IMR-90 (cell line): ENCODE data around the gene PRB3. TPM values are rescaled to one million over a fixed set of nuclear protein-coding genes. Genes with fewer than 3 reads are reported as not detected.

ENCODE experiments used
- ATAC-seq: fragments of 200-7000 bp; cut with Tn5 transposase; 2 replicates; pipeline ENCODE4 v1.9.1; 2020; ENCODE audit warnings: low read depth, mild to moderate bottlenecking, moderate library complexity
- BruUV-seq: library from RNA; stranded (reverse); fragments of 400-500 nt; replicated peaks from 2 replicates; lab custom pipeline; 2021; lab: Mats Ljungman, UMichigan
- CTCF ChIA-PET: fragments of 300-600 bp; formaldehyde crosslinking; extraction: SDS; loops from one replicate; lab custom pipeline; 2021; ENCODE audit warnings: antibody characterized with exemption; lab: Yijun Ruan, JAX
- POLR2A ChIA-PET: fragments of 300-600 bp; sonication (Branson Sonifier 250); formaldehyde crosslinking; loops from one replicate; lab custom pipeline; 2022; ENCODE audit warnings: antibody characterized with exemption; ENCODE audit not compliant: unreplicated experiment; lab: Charles Lee
- DNase-seq: peaks from one replicate; pipeline ENCODE4 v3.0.0; 2013
- H2AFZ ChIP-seq: replicated peaks from 2 replicates; pipeline ENCODE3; 2013; ENCODE audit warnings: low read length, mild to moderate bottlenecking; ENCODE audit not compliant: poor library complexity
- H2AK5ac ChIP-seq: 2 replicates; pipeline ENCODE4 v1.6.1; 2013; ENCODE audit warnings: low read depth, low read length, inconsistent platforms
- H2AK9ac ChIP-seq: replicated peaks from 2 replicates; pipeline ENCODE3; 2013; ENCODE audit warnings: mild to moderate bottlenecking, low read depth, low read length, moderate library complexity; ENCODE audit not compliant: poor library complexity
- H2BK120ac ChIP-seq: 2 replicates; pipeline ENCODE4 v1.6.1; 2013; ENCODE audit warnings: low read depth, low read length, inconsistent platforms
- H2BK15ac ChIP-seq: 3 replicates; pipeline ENCODE4 v1.6.1; 2013; ENCODE audit warnings: low read depth, low read length, inconsistent platforms
- H2BK20ac ChIP-seq: 2 replicates; pipeline ENCODE4 v1.6.1; 2013; ENCODE audit warnings: low read depth, mild to moderate bottlenecking, inconsistent platforms, low read length, moderate library complexity
- H2BK5ac ChIP-seq: 2 replicates; pipeline ENCODE4 v1.6.1; 2013; ENCODE audit warnings: mild to moderate bottlenecking, low read depth, low read length, inconsistent platforms; ENCODE audit not compliant: poor library complexity, severe bottlenecking
- H3K14ac ChIP-seq: replicated peaks from 2 replicates; pipeline ENCODE4 v1.6.1; 2013; ENCODE audit warnings: low read depth, low read length, inconsistent platforms
- H3K18ac ChIP-seq: 2 replicates; pipeline ENCODE4 v1.6.1; 2013; ENCODE audit warnings: low read depth, low read length, control low read depth
- H3K23ac ChIP-seq: 2 replicates; pipeline ENCODE4 v1.6.1; 2013; ENCODE audit warnings: low read depth, low read length, inconsistent platforms
- H3K27ac ChIP-seq: 2 replicates; pipeline ENCODE4 v1.5.1; 2013; ENCODE audit warnings: mild to moderate bottlenecking, control low read depth, low read length; ENCODE audit not compliant: insufficient read depth
- H3K27me3 ChIP-seq: 2 replicates; pipeline ENCODE4 v1.6.1; 2013; ENCODE audit warnings: low read length; ENCODE audit not compliant: control insufficient read depth, insufficient read depth
- H3K36me3 ChIP-seq: 2 replicates; pipeline ENCODE4 v1.6.1; 2013; ENCODE audit warnings: low read length, mixed read lengths; ENCODE audit not compliant: control insufficient read depth, insufficient read depth
- H3K4ac ChIP-seq: 2 replicates; pipeline ENCODE4 v1.6.1; 2013; ENCODE audit warnings: low read depth, low read length, inconsistent platforms
- H3K4me1 ChIP-seq: 2 replicates; pipeline ENCODE4 v1.6.1; 2013; ENCODE audit warnings: low read length, mixed read lengths; ENCODE audit not compliant: control insufficient read depth, insufficient read depth
- H3K4me2 ChIP-seq: 2 replicates; pipeline ENCODE4 v1.6.1; 2013; ENCODE audit warnings: low read depth, mild to moderate bottlenecking, control low read depth, low read length, moderate library complexity
- H3K4me3 ChIP-seq: 2 replicates; pipeline ENCODE4 v1.5.1; 2013; ENCODE audit warnings: low read depth, mild to moderate bottlenecking, control low read depth, low read length, moderate library complexity; ENCODE audit not compliant: insufficient read depth
- H3K56ac ChIP-seq: 2 replicates; pipeline ENCODE4 v1.6.1; 2013; ENCODE audit warnings: low read length, inconsistent platforms; ENCODE audit not compliant: insufficient read depth; ENCODE audit errors: extremely low read depth
- H3K79me1 ChIP-seq, 2 experiments: 2 replicates each; pipeline ENCODE4 v1.6.1; 2013; ENCODE audit warnings: low read length in 2 of 2, inconsistent platforms in 1 of 2, low read depth in 1 of 2
- H3K9ac ChIP-seq: 2 replicates; pipeline ENCODE4 v1.6.1; 2013; ENCODE audit warnings: low read depth, low read length, control low read depth
- H3K9me1 ChIP-seq: 2 replicates; pipeline ENCODE4 v1.6.1; 2013; ENCODE audit warnings: low read length, inconsistent platforms; ENCODE audit not compliant: insufficient read depth
- H3K9me3 ChIP-seq: 2 replicates; pipeline ENCODE4 v1.6.1; 2013; ENCODE audit warnings: low read length; ENCODE audit not compliant: control insufficient read depth, insufficient read depth
- H4K20me1 ChIP-seq: 2 replicates; pipeline ENCODE4 v1.6.1; 2013; ENCODE audit warnings: low read length, inconsistent platforms; ENCODE audit not compliant: insufficient read depth
- H4K5ac ChIP-seq: 2 replicates; pipeline ENCODE4 v1.6.1; 2013; ENCODE audit warnings: mild to moderate bottlenecking, low read depth, low read length, control low read depth
- H4K8ac ChIP-seq, 2 experiments: 2 replicates each; pipeline ENCODE4 v1.6.1; 2013; ENCODE audit warnings: low read depth in 2 of 2, low read length in 2 of 2, control low read depth in 1 of 2, inconsistent platforms in 1 of 2
- H4K91ac ChIP-seq: 2 replicates; pipeline ENCODE4 v1.6.1; 2013; ENCODE audit warnings: low read depth, low read length, inconsistent platforms; ENCODE audit not compliant: insufficient read depth
- MAZ ChIP-seq: IDR thresholded peaks from 2 replicates; pipeline ENCODE4 v1.6.1; 2012; ENCODE audit warnings: low read depth, mild to moderate bottlenecking, low read length, improper control_type of control experiment, moderate library complexity, borderline replicate concordance
- MXI1 ChIP-seq: IDR thresholded peaks from 2 replicates; pipeline ENCODE4 v1.6.1; 2012; ENCODE audit warnings: low read depth, mild to moderate bottlenecking, low read length, moderate library complexity, borderline replicate concordance
- RAD21 ChIP-seq: IDR thresholded peaks from 2 replicates; pipeline ENCODE4 v1.6.1; 2012; ENCODE audit warnings: low read length, improper control_type of control experiment
- RCOR1 ChIP-seq: IDR thresholded peaks from 2 replicates; pipeline ENCODE4 v1.6.1; 2012; ENCODE audit warnings: mild to moderate bottlenecking, low read length, improper control_type of control experiment; ENCODE audit not compliant: insufficient replicate concordance
- SMC3 ChIP-seq: fragments of 150-350 bp; IDR thresholded peaks from 2 replicates; pipeline ENCODE4 v1.6.1; 2016; ENCODE audit warnings: low read depth, mild to moderate bottlenecking, antibody characterized with exemption, low read length, moderate library complexity
- WGBS, 2 experiments: methylation state at CpG; one replicate each; pipeline versions ENCODE4 v1.1.5 to v1.1.7; 2013; ENCODE audit warnings: missing lambda C conversion rate in 2 of 2; ENCODE audit not compliant: insufficient read length in 1 of 2; ENCODE audit errors: extremely low coverage in 2 of 2; 5-methylcytosine and 5-hydroxymethylcytosine counted together
- dilution Hi-C: fragments of 300-500 bp; cut with HindIII; formaldehyde crosslinking; loops from one replicate; pipeline ENCODE4 v1.14.3; 2018; ENCODE audit warnings: low sequenced_read_pairs; ENCODE audit not compliant: unreplicated experiment
- in situ Hi-C: fragments of 300-500 bp; cut with MboI; formaldehyde crosslinking; loops from 3 replicates; pipeline ENCODE4 v1.14.3; 2019; ENCODE audit warnings: low sequenced_read_pairs, inconsistent platforms, mixed read lengths
- intact Hi-C: fragments of 100-400 bp; cut with micrococcal nuclease; formaldehyde crosslinking; loops from 2 replicates; pipeline ENCODE4 v1.10.0; 2022
- polyA plus RNA-seq, 3 experiments: library from polyadenylated mRNA; depleted of rRNA; stranded (reverse); fragments of >200 nt; gene quantifications; 2 replicates each; pipeline ENCODE4 v1.2.3, GENCODE V29; 2012; ENCODE audit warnings: low replicate concordance in 1 of 3
- total RNA-seq: library from RNA; depleted of rRNA; stranded (reverse); fragments of >200 nt; gene quantifications from 2 replicates; pipeline ENCODE4 v1.2.3, GENCODE V29; 2012
- TF ChIP-seq, protein P1 (sequence below): conservative IDR thresholded peaks from 2 replicates; pipeline ENCODE4 v1.5.1; 2012; ENCODE audit warnings: mild to moderate bottlenecking, low read depth, low read length, improper control_type of control experiment
- TF ChIP-seq, protein P2 (sequence below): fragments of 150-350 bp; IDR thresholded peaks from 2 replicates; pipeline ENCODE4 v1.6.1; 2017; ENCODE audit warnings: mild to moderate bottlenecking, antibody characterized with exemption, low read length, low read depth

The PRB3 gene
- total and polyA plus RNA-seq, 2 of the 4 experiments (the other 2 are of a cell fraction): not detected

DNA sequence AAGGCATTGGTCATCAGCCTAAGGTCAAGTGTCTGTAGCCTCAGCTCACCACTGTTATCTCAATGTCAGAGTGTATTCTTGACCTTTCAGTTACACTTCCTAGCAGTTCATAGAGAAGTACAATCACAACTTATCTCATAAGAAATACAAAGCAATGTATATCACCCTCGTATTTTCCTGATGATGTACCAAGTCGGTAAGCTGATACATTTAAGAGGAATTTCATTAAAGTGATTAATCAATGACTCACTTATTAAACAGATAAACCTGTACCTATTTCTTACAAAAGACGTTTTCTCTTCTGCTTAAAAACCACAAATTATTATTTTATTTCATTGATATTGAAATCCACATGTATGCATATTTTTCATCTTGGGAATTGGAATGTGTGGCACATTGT lies 3.9 kb upstream of the PRB3 start:
- H3K9ac ChIP-seq: no peak overlapping the region
- no peaks in the 10 kb centered on the region for H3K9me1 ChIP-seq
- H4K5ac ChIP-seq: no peak overlapping the region
- no peaks in the 10 kb centered on the region for H3K27me3 ChIP-seq
- no peaks in the 10 kb centered on the region for H3K9me3 ChIP-seq
- no peak overlapping the region for H3K18ac ChIP-seq
- no peak overlapping the region for H2AK9ac ChIP-seq
- in situ Hi-C loops: no loop called here
- H2BK20ac ChIP-seq: no peak overlapping the region
- no peaks in the 10 kb centered on the region for H3K4me1 ChIP-seq
- intact Hi-C loops: no loop called here
- no peak overlapping the region for H2AK5ac ChIP-seq
- H4K20me1 ChIP-seq: no peaks in the 10 kb centered on the region
- H3K4ac ChIP-seq: no peak overlapping the region
- ATAC-seq (no peak), DNase-seq (no peak)
- H3K56ac ChIP-seq: no peak overlapping the region
- no peak overlapping the region for H4K8ac ChIP-seq
- no TSS peak for BruUV-seq
- no peaks in the 10 kb centered on the region for H3K79me1 ChIP-seq
- no peak overlapping the region for H3K14ac ChIP-seq
- no peak overlapping the region for H4K91ac ChIP-seq
- no peak overlapping the region for H3K4me2 ChIP-seq
- WGBS, 2 experiments: no CpG with 5 or more reads among the region's 3 CpGs
- ChIA-PET POLR2A (no interaction called here), CTCF (no interaction called here)
- H2BK15ac ChIP-seq: no peak overlapping the region
- no peak for TF ChIP-seq MAZ
- TF ChIP-seq SMC3: no peak
- no peak for TF ChIP-seq RCOR1
- TF ChIP-seq, protein P1, sequence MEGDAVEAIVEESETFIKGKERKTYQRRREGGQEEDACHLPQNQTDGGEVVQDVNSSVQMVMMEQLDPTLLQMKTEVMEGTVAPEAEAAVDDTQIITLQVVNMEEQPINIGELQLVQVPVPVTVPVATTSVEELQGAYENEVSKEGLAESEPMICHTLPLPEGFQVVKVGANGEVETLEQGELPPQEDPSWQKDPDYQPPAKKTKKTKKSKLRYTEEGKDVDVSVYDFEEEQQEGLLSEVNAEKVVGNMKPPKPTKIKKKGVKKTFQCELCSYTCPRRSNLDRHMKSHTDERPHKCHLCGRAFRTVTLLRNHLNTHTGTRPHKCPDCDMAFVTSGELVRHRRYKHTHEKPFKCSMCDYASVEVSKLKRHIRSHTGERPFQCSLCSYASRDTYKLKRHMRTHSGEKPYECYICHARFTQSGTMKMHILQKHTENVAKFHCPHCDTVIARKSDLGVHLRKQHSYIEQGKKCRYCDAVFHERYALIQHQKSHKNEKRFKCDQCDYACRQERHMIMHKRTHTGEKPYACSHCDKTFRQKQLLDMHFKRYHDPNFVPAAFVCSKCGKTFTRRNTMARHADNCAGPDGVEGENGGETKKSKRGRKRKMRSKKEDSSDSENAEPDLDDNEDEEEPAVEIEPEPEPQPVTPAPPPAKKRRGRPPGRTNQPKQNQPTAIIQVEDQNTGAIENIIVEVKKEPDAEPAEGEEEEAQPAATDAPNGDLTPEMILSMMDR: no peak
- TF ChIP-seq RAD21: no peak
- TF ChIP-seq, protein P2, sequence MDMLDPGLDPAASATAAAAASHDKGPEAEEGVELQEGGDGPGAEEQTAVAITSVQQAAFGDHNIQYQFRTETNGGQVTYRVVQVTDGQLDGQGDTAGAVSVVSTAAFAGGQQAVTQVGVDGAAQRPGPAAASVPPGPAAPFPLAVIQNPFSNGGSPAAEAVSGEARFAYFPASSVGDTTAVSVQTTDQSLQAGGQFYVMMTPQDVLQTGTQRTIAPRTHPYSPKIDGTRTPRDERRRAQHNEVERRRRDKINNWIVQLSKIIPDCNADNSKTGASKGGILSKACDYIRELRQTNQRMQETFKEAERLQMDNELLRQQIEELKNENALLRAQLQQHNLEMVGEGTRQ: no peak
- TF ChIP-seq MXI1: no peak
- no peak overlapping the region for H3K4me3 ChIP-seq
- H2BK5ac ChIP-seq: no peak overlapping the region
- H3K36me3 ChIP-seq: no peaks in the 10 kb centered on the region
- no peak overlapping the region for H2BK120ac ChIP-seq
- H2AFZ ChIP-seq: no peak overlapping the region
- H3K23ac ChIP-seq: no peak overlapping the region
- dilution Hi-C loops: no loop called here
- no peak overlapping the region for H3K27ac ChIP-seq
